Mucosa of gallbladder (tissue), 1 donor: Measurements from ENCODE around the gene RAB11A. TPM values are rescaled to one million over a fixed set of nuclear protein-coding genes. Genes with fewer than 3 reads are reported as not detected.

ENCODE experiments used
- DNase-seq: peaks from one replicate; pipeline ENCODE4 v3.0.0-alpha.2; 2020; ENCODE audit warnings: low spot score
- total RNA-seq: library from RNA; stranded (reverse); gene quantifications from one replicate; pipeline ENCODE4 v1.2.1, GENCODE V29; 2021
- donor health status: DM: no; HTN: no; CAD: no.

RAB11A gene
- total RNA-seq, 1 donor from 2014 or later = 250 TPM

- DNase-seq = peak; percentile 74
Measured at GRCh38 chr15:65939901-65940617, 70.8 kb downstream of the RAB11A start.

GRCh38 chr15:65940618-65940909 lies 71.3 kb downstream of the RAB11A start:
- DNase-seq = no peak

Other genes starting within 250 kb of the RAB11A start
- gene SLC24A1, start 247.6 kb upstream of the RAB11A start, total RNA-seq = 8.7 TPM
- gene DENND4A, start 77.2 kb upstream of the RAB11A start, total RNA-seq = 26.9 TPM